ENCODE measurements around the gene C1orf53.

Gene C1orf53

GRCh38 chr1:197954718-197955418, 52.4 kb downstream of the C1orf53 start:
- in situ Hi-C loops (cut with MboI; ENCODE audit: low sequenced_read_pairs): no loop called here

- in situ Hi-C loops (cut with MboI; ENCODE audit: low sequenced_read_pairs): no loop called here
Observed at GRCh38 chr1:197955486-197956394, 53.3 kb downstream of the C1orf53 start.

Measured in hTERT RPE-1 (cell line).